Measurements from ENCODE around the gene NDST3. TPM values are rescaled to one million over a fixed set of nuclear protein-coding genes. Genes with fewer than 3 reads are reported as not detected.

Gene NDST3
- total and polyA plus RNA-seq, 2 of the 13 experiments (the other 11 are each of a cell fraction or from before 2014, with no cell fraction given), result not detected

- intact Hi-C loops (cut with micrococcal nuclease; ENCODE audit: unreplicated experiment), result loop anchor here (1.0 kb wide), 1 partner anchor 36 kb away; no protein-coding TSS in a partner anchor
- H3K9ac ChIP-seq (ENCODE audit: insufficient read depth, low read depth, low read length), result no peak overlapping the region
- ChIA-PET POLR2A (no interaction called here), CTCF (ENCODE audit: low intra/inter-chr PET ratio, low total read pairs) (no interaction called here)
- FAIRE-seq (no peak), ATAC-seq (no peak), DNase-seq (ENCODE audit: low spot score) (no peak)
- 75% methylated on average over 3 of the region's 6 CpGs for whole genome bisulfite sequencing (ENCODE audit: low lambda C conversion rate)
- in situ Hi-C loops (cut with HindIII; ENCODE audit: extremely low pct_ligation_motif_present, low pct_unique_long_range_greater_than_20kb), result no loop called here
- no peaks in the 10 kb centered on the region for H3K4me1 ChIP-seq (ENCODE audit: insufficient read depth, low read length)
- H3K4me2 ChIP-seq (ENCODE audit: low read depth, low read length), result no peak overlapping the region
- no peak overlapping the region for H2AFZ ChIP-seq (ENCODE audit: low read length)
- no peak overlapping the region for H3K4me3 ChIP-seq (replicated peaks in 1 of 3; ENCODE audit: insufficient read depth in 1 of 3, low read depth in 2 of 3, low read length in 3 of 3)
- no peaks in the 10 kb centered on the region for H4K20me1 ChIP-seq (ENCODE audit: insufficient read depth, low read length)
- no peaks in the 10 kb centered on the region for H3K79me2 ChIP-seq (ENCODE audit: insufficient read depth, low read length)
- no peaks in the 10 kb centered on the region for H3K27me3 ChIP-seq (ENCODE audit: control insufficient read depth in 1 of 2, insufficient read depth in 2 of 2, low read length in 2 of 2)
- no peaks in the 10 kb centered on the region for H3K9me3 ChIP-seq (ENCODE audit: low read length)
- no peak overlapping the region for H3K27ac ChIP-seq (ENCODE audit: extremely low read length, insufficient read depth, low read length)
- BruUV-seq (replicated peaks), result no TSS peak
- H3K36me3 ChIP-seq (replicated peaks in 1 of 2; ENCODE audit: control insufficient read depth in 1 of 2, insufficient read depth in 2 of 2, low read length in 2 of 2), result no peaks in the 10 kb centered on the region
- no peak for TF ChIP-seq TERF1 (CRISPR knock-in tag; IDR thresholded peaks at IDR 0.05)
- TF ChIP-seq RNF219 (CRISPR knock-in tag; IDR thresholded peaks at IDR 0.05), result no peak
- TF ChIP-seq ZNF513 (CRISPR knock-in tag; conservative IDR thresholded peaks at IDR 0.05), result no peak
- no peak for TF ChIP-seq ZBTB40 (IDR thresholded peaks at IDR 0.05)
- TF ChIP-seq ZBTB40 (CRISPR knock-in tag; IDR thresholded peaks at IDR 0.05), result no peak
- no peak for TF ChIP-seq TSC22D2 (CRISPR knock-in tag; IDR thresholded peaks at IDR 0.05; ENCODE audit: borderline replicate concordance)
- no peak for TF ChIP-seq BCL6 (CRISPR knock-in tag; IDR thresholded peaks at IDR 0.05)
- TF ChIP-seq MAFF (IDR thresholded peaks at IDR 0.05; ENCODE audit: low read depth, low read length), result no peak
- no peak for TF ChIP-seq ZNF569 (CRISPR knock-in tag; IDR thresholded peaks at IDR 0.05; ENCODE audit: borderline replicate concordance)
- no peak for TF ChIP-seq NFYC (CRISPR knock-in tag; IDR thresholded peaks at IDR 0.05)
Measured at GRCh38 chr4:118193421-118193820, 159.1 kb downstream of the NDST3 start.
